ENCODE measurements around the gene ERI2. TPM values are rescaled to one million over a fixed set of nuclear protein-coding genes. Genes with fewer than 3 reads are reported as not detected.

ERI2 gene
- total RNA-seq, 2 experiments from 2014 or later: 15.0 to 15.4 TPM

Other genes starting within 250 kb of the ERI2 start
- gene ACSM2B, start 230.1 kb downstream of the ERI2 start, total RNA-seq: not detected
- under 1 TPM; 0.26 to 0.31 TPM for gene ACSM1, start 108.8 kb downstream of the ERI2 start, total RNA-seq
- gene THUMPD1, start 64.7 kb downstream of the ERI2 start, total RNA-seq: 10 to 100 TPM; 39.2 to 43.8 TPM
- gene ACSM3, start 42.5 kb downstream of the ERI2 start, total RNA-seq: 1 to 10 TPM; 5.1 TPM
- 10 to 100 TPM; 10.6 to 11.2 TPM for gene REXO5, start 55 bp upstream of the ERI2 start, total RNA-seq
- 10 to 100 TPM in 1 of 2 experiments, 1 to 10 TPM in 1; 10.0 to 10.7 TPM for gene DCUN1D3, start 93.9 kb upstream of the ERI2 start, total RNA-seq
- gene LYRM1, start 94.3 kb upstream of the ERI2 start, total RNA-seq: 10 to 100 TPM; 27.5 to 28.0 TPM